Activated T-cell treated with anti-CD3 and anti-CD28 coated beads, Interleukin-2, amount 50 U/mL, for 48 hours (primary cell): ENCODE data around the gene TANGO2.

Experiments
- DNase-seq, 2 experiments: peaks; one replicate each; pipeline ENCODE4 v3.0.0-alpha.2; 2020

Gene TANGO2

DNA sequence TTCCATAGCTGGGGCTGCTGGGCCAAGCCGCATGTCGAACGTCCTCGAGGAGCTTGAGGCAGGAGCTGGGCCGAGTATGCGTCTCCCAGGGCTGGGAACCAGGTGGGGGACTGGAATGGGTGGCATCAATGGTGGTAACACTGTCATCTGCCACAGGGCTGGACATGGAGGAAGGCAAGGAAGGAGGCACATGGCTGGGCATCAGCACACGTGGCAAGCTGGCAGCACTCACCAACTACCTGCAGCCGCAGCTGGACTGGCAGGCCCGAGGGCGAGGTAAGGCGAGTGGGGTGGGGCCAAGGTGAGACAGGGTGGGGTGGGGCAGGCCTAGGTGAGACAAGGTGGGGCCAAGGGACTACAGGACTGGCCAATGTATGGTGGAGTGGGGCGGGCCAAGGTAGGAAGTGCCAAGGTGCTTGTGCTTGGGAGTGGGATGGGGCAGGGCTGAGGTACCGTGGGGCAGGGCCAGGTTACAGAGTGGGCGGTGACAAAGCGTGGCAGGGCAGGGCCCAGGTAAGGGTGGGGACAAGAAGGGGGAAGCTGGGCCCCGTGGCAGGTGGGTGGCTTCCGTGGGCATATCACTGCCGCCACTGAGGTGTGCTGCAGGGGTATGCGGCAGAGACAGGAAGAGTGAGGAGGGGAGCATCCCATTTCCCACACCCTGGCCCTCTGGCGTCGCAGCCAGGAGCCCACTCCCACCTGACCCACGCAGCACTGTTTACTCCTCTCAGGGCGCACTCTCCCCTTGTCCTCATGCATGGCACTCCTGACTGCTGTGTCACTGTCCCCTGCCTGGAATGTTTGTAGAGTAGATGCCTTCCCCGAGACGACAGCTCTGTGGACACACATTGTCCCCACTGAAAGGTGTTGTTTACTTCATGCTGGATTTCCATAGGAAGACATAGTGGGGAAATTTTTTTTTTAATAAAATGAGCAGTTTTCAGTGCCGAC lies 31.7 kb downstream of the TANGO2 start:
- DNase-seq = no peak

GRCh38 chr22:20053407-20054033 lies 32.6 kb downstream of the TANGO2 start:
- DNase-seq = no peak

DNA sequence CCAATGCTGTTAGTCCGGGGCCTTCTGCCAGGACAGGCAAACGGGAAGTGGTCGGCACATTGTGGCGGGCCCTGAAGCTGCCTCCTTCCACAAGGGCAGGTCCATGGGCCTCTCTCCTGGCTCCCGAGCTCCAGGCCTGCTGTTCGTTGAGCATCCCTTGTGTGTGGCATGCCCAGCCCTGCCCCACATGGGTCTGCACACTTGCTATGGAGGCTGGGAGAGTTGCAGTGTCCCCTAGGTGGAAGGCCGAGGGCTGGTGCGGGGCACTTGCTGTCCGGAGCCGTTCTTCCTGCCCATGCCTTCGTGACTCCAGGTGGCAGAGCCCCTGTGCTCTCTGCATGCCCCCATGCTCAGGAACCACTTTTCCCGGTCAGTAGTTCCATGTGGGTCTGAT lies 33.1 kb downstream of the TANGO2 start:
- DNase-seq = no peak

DNA sequence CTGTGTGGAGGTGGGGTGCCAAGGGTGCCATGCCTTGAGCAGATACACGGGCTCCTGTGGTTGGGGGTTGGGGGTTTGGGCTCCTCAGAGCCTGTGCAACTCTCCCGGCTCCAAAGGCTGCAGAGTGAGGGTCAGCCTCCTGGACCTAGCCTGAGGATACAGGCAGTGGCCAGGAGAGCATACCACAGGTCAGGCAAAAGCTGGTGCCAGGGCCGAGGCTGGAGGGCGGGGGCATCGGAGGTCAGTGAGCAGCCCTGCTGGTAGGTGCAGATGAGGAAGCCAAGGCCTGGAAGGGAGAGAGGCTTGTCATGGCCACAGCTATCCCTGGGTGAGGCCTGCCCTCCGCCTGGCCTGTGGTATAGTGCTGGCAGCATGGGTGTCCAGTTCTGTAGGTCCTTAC lies 33.6 kb downstream of the TANGO2 start:
- no peak for DNase-seq

- DNase-seq = no peak
Measured at GRCh38 chr22:20055144-20055543, 34.2 kb downstream of the TANGO2 start.

- no peak for DNase-seq
Measured at GRCh38 chr22:20055654-20056053, 34.7 kb downstream of the TANGO2 start.

- no peak for DNase-seq
Measured at GRCh38 chr22:20056161-20056560, 35.3 kb downstream of the TANGO2 start.

GRCh38 chr22:20056696-20057386 lies 35.9 kb downstream of the TANGO2 start:
- no peak for DNase-seq

GRCh38 chr22:20057596-20058268 lies 36.8 kb downstream of the TANGO2 start:
- no peak for DNase-seq

DNA sequence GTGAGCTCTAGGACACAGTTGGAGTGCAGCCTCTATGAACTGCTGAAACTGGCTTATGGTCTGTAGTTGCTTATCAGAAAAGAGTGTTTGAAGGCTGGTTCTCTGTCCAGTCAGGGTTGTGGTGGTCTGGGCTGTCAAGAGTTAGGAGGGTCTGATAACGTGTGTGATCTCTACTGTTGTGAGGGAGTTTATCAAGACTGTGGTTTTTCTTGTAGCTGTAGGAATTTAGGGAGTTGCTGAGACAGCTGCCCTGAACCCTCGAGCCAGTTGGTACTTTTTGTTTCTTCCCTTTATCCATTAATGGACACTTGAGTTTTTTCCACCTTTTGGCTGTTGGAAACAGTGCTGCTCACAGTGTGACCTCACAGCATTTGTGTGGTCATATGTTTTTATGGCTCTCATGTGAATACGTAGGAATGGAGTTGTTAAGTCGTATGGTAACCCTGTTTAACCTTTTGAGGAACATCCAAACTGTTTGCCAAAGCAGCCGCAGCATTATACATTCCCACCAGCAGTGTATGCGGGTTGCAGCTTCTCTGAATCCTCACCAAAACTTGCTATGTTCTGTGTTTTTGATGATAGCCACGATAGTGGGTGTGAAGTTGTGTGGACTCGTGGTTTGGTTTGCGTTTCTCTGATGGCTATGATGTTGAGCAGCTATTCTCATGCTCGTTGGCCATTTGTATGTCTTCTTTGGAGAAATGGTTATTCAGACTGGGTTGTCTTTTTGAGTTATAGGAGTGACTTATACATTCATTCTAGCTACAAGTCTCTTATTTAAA lies 38.3 kb downstream of the TANGO2 start:
- DNase-seq = no peak

DNA sequence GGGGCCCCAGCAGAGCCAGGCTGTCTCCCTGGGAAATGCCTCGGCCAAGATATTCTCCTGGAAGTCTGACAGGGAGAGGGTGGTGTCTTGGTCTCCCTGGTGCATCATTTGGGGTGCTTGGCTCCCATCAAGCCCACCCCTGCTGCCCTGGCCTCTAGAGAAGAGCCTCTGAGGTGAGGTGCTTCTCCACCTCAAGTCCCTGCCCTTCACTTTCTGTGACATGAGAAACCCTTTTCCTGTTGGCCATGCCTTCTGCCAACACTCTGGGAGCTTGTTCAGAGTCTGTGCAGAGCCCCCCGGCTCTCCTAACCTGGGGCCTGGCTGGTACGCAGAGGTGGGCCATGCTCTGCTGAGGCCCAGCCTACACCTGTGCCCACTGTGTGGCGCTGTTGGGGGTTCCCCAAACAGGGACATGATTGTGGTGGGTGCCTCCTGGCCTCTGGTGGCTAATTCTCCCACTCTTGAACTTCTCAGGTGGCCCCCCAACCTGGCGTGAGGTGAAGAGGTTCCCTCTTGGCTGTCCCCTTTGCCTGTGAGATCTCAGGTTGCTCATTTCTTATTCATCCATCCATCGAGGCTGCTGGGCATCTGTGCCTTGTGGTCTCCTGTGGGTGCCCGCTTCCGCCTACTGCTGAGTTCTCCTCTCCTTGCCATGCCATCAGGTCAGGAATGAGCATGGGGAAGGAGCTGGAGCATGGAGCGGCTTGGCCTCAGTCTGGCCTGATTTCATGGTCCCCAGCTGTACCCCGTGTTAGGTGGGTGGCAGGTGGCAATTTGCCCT lies 40.0 kb downstream of the TANGO2 start:
- peak in 1 of 2 experiments; percentile 27 for DNase-seq

GRCh38 chr22:20061481-20061861 lies 40.6 kb downstream of the TANGO2 start:
- DNase-seq = no peak

- DNase-seq = no peak
Measured at GRCh38 chr22:20062043-20062765, 41.3 kb downstream of the TANGO2 start.

- no peak for DNase-seq
Measured at GRCh38 chr22:20062766-20063083, 41.8 kb downstream of the TANGO2 start.

GRCh38 chr22:20063271-20064139 lies 42.6 kb downstream of the TANGO2 start:
- no peak for DNase-seq

GRCh38 chr22:20064140-20064480 lies 43.2 kb downstream of the TANGO2 start:
- DNase-seq = no peak

GRCh38 chr22:20064545-20065262 lies 43.8 kb downstream of the TANGO2 start:
- no peak for DNase-seq

DNA sequence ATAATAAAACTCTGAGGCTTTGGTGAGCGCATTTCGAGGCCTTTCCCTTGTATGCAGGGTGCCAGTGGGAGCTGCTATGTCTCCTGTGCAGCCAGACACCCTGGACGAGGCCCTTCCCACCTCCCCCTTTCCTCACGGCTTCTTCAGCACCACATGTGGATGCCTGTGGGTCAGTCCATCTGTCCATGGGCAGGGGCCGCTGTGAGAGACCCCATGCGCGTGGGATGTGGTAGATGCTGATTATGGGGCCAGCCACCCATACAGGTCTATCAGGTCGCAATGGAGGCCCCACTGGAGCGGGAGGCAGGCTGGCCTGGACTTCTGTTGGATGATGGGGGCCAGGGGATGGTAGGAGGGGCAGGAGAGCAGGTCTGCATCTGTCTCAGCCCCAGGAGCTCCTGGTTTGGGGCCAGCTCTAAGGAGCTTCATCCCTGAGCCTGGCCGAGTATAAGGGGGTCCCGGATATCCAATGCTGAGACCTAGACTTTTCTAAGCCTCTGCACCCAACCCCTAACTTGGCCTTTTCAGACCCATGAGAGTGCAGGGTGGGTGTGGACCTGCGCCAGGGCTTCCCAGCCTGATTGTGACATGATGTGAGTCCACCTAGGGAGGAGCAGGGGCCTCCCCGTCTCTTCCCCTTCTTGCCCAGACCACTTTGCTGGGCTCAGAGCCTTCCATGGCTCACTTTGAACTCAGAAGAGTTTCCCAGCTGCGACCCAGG lies 45.1 kb downstream of the TANGO2 start:
- no peak for DNase-seq
